ENCODE measurements around the gene SEMA3A.

The SEMA3A gene

GRCh38 chr7:83918142-83918541 lies 276.4 kb downstream of the SEMA3A start:
- DNase-seq: no peak

DNA sequence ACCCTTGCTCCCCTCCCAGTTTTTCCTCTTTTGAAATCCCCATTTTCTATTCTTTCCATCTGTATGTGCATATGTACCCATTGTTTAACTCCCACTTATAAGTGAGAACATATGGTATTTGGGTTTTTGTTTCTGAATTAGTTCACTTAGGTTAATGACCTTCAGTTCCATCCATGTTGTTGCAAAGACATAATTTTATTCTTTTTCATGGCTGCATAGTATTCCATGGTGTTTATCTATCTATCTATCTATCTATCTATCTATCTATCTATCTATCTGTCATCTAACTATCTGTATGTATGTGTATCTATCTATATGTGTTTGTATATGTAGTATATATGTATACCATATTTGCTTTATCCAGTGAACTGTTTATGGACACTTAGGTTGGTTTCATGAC lies 281.4 kb downstream of the SEMA3A start:
- no peak for DNase-seq

- DNase-seq: no peak
Observed at GRCh38 chr7:83908526-83908925, 286.1 kb downstream of the SEMA3A start.
